ENCODE results near the gene TP63. TPM values are rescaled to one million over a fixed set of nuclear protein-coding genes. Genes with fewer than 3 reads are reported as not detected.

TP63 gene
- polyA plus RNA-seq, 2 of the 4 experiments (the other 2 are of a cell fraction) = 1.5 to 5.4 TPM

DNA sequence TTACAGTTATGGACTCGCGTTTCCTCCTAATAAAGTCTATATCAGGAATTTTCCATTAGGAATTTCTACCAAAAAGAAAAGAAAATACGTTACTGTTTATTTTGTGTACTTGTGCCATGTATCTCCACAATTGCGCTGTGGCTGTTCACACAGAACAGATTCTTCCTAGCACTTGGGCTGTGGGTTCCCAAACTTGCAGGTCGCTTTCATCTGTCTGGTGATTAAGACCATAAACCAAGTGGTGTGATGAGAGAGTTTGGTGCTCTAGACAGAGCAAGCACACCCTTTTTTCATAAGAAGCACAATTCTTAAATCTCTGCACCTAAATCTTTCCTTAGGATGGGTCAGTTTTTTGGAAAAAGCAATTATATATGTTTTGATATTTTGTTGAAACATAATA, 203.3 kb downstream of the TP63 start:
- TF ChIP-seq RNF2 (IDR thresholded peaks at IDR 0.05; ENCODE audit: borderline replicate concordance, low read depth) (no peak), RAD21 (conservative IDR thresholded peaks at IDR 0.05 in 1 of 2, IDR thresholded peaks at IDR 0.05 in 1 of 2) (no peak), ELK1 (IDR thresholded peaks at IDR 0.05; ENCODE audit: low read depth, low read length) (no peak)
- CTCF ChIA-PET = no interaction called here
- Histone ChIP-seq H3K4me3 (no peak overlapping the region), H3K4me2 (no peak overlapping the region), H3K4me1 (peaks cover 16% of the 10 kb centered on the region), H3K9me3 (no peaks in the 10 kb centered on the region), H3K27ac (no peak overlapping the region)
- POLR2A ChIA-PET = no interaction called here
- 84% methylated on average over 5 of the region's 5 CpGs for WGBS (ENCODE audit: missing lambda C conversion rate)
- DNase-seq (ENCODE audit: low read depth in 1 of 2, low spot score in 1 of 2) (no peak), FAIRE-seq (no peak), ATAC-seq (no peak)

DNA sequence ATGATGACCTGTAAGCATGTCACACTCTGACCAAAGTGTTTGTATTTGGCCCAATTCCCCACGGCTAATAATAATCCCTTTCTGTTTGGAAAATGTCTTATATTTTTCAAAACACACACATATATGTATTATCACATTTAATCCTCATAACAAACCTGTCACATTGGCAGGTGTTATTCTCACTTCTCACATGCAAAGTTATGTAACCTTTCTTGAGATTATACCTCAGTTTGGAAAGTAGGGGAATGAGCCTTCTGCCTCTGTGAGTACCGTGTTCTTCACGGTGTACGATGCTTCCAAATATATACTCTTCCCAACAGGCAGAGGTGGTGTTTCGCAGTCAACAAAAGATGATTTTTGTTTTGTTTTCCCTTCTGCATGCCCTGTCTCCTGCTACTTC, 205.6 kb downstream of the TP63 start:
- Histone ChIP-seq H3K9me3 (no peaks in the 10 kb centered on the region), H3K27ac (no peak overlapping the region), H3K4me2 (no peak overlapping the region), H3K4me3 (no peak overlapping the region), H3K4me1 (peaks cover 32% of the 10 kb centered on the region)
- DNase-seq (ENCODE audit: low read depth in 1 of 2, low spot score in 1 of 2) = no peak
- ChIA-PET POLR2A (no interaction called here), CTCF (no interaction called here)
- ATAC-seq = no peak
- TF ChIP-seq, protein P1, sequence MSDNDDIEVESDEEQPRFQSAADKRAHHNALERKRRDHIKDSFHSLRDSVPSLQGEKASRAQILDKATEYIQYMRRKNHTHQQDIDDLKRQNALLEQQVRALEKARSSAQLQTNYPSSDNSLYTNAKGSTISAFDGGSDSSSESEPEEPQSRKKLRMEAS (IDR thresholded peaks at IDR 0.05) = no peak
- TF ChIP-seq ZFP36 (IDR thresholded peaks at IDR 0.05; ENCODE audit: borderline replicate concordance, partially characterized antibody) = no peak
- no peak for TF ChIP-seq HDAC2 (IDR thresholded peaks at IDR 0.05)
- no peak for TF ChIP-seq GATA3 (IDR thresholded peaks at IDR 0.05; ENCODE audit: borderline replicate concordance)
- no peak for TF ChIP-seq TP53 (CRISPR knock-in tag; IDR thresholded peaks at IDR 0.05)
- TF ChIP-seq NFE2L2 (conservative IDR thresholded peaks at IDR 0.05; ENCODE audit: low read length) = no peak
- no peak for TF ChIP-seq SREBF2 (IDR thresholded peaks at IDR 0.05)
- TF ChIP-seq CEBPB (IDR thresholded peaks at IDR 0.05) = no peak
- TF ChIP-seq POLR2A (IDR thresholded peaks at IDR 0.05; ENCODE audit: low read length) = no peak
- no peak for TF ChIP-seq ATOH8 (CRISPR knock-in tag; IDR thresholded peaks at IDR 0.05; ENCODE audit: low read depth)
- TF ChIP-seq, protein P2, sequence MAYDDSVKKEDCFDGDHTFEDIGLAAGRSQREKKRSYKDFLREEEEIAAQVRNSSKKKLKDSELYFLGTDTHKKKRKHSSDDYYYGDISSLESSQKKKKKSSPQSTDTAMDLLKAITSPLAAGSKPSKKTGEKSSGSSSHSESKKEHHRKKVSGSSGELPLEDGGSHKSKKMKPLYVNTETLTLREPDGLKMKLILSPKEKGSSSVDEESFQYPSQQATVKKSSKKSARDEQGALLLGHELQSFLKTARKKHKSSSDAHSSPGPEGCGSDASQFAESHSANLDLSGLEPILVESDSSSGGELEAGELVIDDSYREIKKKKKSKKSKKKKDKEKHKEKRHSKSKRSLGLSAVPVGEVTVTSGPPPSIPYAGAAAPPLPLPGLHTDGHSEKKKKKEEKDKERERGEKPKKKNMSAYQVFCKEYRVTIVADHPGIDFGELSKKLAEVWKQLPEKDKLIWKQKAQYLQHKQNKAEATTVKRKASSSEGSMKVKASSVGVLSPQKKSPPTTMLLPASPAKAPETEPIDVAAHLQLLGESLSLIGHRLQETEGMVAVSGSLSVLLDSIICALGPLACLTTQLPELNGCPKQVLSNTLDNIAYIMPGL (CRISPR knock-in tag; IDR thresholded peaks at IDR 0.05; ENCODE audit: borderline replicate concordance) = no peak
- TF ChIP-seq FOSB (CRISPR knock-in tag; IDR thresholded peaks at IDR 0.05) = no peak
- TF ChIP-seq RFX5 (IDR thresholded peaks at IDR 0.05) = no peak
- no peak for TF ChIP-seq JUN (IDR thresholded peaks at IDR 0.05)
- TF ChIP-seq RARB (CRISPR knock-in tag; IDR thresholded peaks at IDR 0.05) = no peak
- no peak for TF ChIP-seq FOXS1 (CRISPR knock-in tag; IDR thresholded peaks at IDR 0.05)
- TF ChIP-seq NR3C1 (IDR thresholded peaks at IDR 0.05) = no peak
- no peak for FAIRE-seq
- 88% methylated on average over 5 of the region's 5 CpGs for WGBS (ENCODE audit: missing lambda C conversion rate)

- peaks cover 32% of the 10 kb centered on the region for H3K4me1 ChIP-seq
- no peak for FAIRE-seq
- CTCF ChIA-PET = no interaction called here
- TF ChIP-seq REST (IDR thresholded peaks at IDR 0.05) (no peak), TP53 (CRISPR knock-in tag; IDR thresholded peaks at IDR 0.05) (no peak), CBX2 (IDR thresholded peaks at IDR 0.05; ENCODE audit: borderline replicate concordance, low read depth) (no peak), ELK1 (IDR thresholded peaks at IDR 0.05; ENCODE audit: low read depth, low read length) (no peak), HES2 (IDR thresholded peaks at IDR 0.05) (no peak), JUN (IDR thresholded peaks at IDR 0.05) (no peak), POLR2A (IDR thresholded peaks at IDR 0.05; ENCODE audit: low read length) (no peak), RFX5 (IDR thresholded peaks at IDR 0.05) (no peak), ATOH8 (CRISPR knock-in tag; IDR thresholded peaks at IDR 0.05; ENCODE audit: low read depth) (no peak), NFE2L2 (conservative IDR thresholded peaks at IDR 0.05; ENCODE audit: low read length) (no peak), RCOR1 (IDR thresholded peaks at IDR 0.05; ENCODE audit: low read depth, low read length) (no peak), HEYL (CRISPR knock-in tag; IDR thresholded peaks at IDR 0.05) (no peak)
Measured at GRCh38 chr3:189838291-189838690, 207.1 kb downstream of the TP63 start.

More at GRCh38 chr3:189838291-189838690, 207.1 kb downstream of the TP63 start:
- POLR2A ChIA-PET = no interaction called here
- H3K27ac ChIP-seq = peak overlapping the region; percentile 75 to 83
- H3K9me3 ChIP-seq = no peaks in the 10 kb centered on the region
- ATAC-seq (no peak), DNase-seq (ENCODE audit: low read depth in 1 of 2, low spot score in 1 of 2) (no peak)
- no peak overlapping the region for H3K4me3 ChIP-seq
- WGBS (ENCODE audit: missing lambda C conversion rate) = 93% methylated on average over 6 of the region's 6 CpGs
- no peak overlapping the region for H3K4me2 ChIP-seq

Data from A549 (cell line).